ENCODE results near the gene DIPK1B. TPM values are rescaled to one million over a fixed set of nuclear protein-coding genes. Genes with fewer than 3 reads are reported as not detected.

The DIPK1B gene
- polyA plus RNA-seq, 1 of the 3 experiments (the other 2 are of a cell fraction) = 24.5 TPM

DNA sequence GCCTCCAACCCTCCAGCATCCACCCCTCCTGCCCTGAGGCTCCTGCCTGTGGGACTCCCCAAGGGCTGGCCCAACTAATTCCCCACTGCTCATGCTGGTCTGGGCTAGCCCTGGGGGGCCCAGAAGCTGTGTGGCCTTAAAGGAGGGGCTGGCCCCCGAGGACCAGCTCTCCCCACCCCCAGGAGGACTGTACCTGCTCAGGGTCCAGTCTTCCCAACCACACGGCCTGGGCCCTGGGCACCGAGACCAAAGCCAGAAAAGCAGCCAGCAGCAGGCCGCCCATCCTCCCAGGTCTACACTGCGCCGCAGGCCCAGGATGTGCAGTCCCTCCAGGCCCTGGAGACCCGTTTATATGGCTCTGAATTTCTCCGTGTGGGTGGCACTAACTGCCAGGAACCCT, 35.8 kb downstream of the DIPK1B start, which contains the start of gene LCN6:
TSS of gene LCN6 (minus strand) at position 325 of the 400 bp plus-strand sequence. CDS start at position 283, 42 bp downstream.
- Histone ChIP-seq H4K20me1 (ENCODE audit: insufficient read depth) (no peaks in the 10 kb centered on the region), H3K36me3 (replicated peaks in 1 of 2; ENCODE audit: control insufficient read depth in 1 of 2, insufficient read depth in 2 of 2, low read length in 1 of 2) (no peaks in the 10 kb centered on the region), H3F3A (replicated peaks; ENCODE audit: insufficient read depth) (peaks cover 3% of the 10 kb centered on the region), H3K27ac (ENCODE audit: low read depth in 2 of 2, low read length in 1 of 2) (no peak within 1 kb of the TSS), H3K4me1 (ENCODE audit: control insufficient read depth in 1 of 2, insufficient read depth in 2 of 2, low read depth in 1 of 2, low read length in 1 of 2) (no peaks in the 10 kb centered on the region), H3K4me3 (ENCODE audit: low read depth in 2 of 2, low read length in 1 of 2) (no peak within 1 kb of the TSS), H3K9me3 (no peaks in the 10 kb centered on the region), H3K9me2 (no peaks in the 10 kb centered on the region), H3K27me3 (ENCODE audit: insufficient read depth) (no peaks in the 10 kb centered on the region), H3K79me2 (ENCODE audit: insufficient read depth) (no peaks in the 10 kb centered on the region), H2AFZ (ENCODE audit: low read depth) (no peak within 1 kb of the TSS), H3K4me2 (no peak within 1 kb of the TSS), H3K9ac (no peak within 1 kb of the TSS)
- no peak for DNase-seq
- POLR2A ChIA-PET = no interaction called here
- CTCF ChIA-PET = interaction anchor here (0.7 to 4.7 kb wide), 3 partner anchors 10 to 15 kb away, joined by 3 to 19 read pairs (median 3); partner anchors contain the start of gene LCN8
- WGBS (ENCODE audit: low lambda C conversion rate) = 38% methylated on average over 4 of the region's 8 CpGs
- TF ChIP-seq EZH2phosphoT487 (IDR thresholded peaks at IDR 0.05; ENCODE audit: borderline replicate concordance, low read depth) (no peak), MEF2A (IDR thresholded peaks at IDR 0.05; ENCODE audit: borderline replicate concordance, low read depth) (no peak), NFIC (IDR thresholded peaks at IDR 0.05; ENCODE audit: borderline replicate concordance) (no peak), POLR2AphosphoS5 (IDR thresholded peaks at IDR 0.05; ENCODE audit: low read depth, low read length) (no peak), RFX5 (IDR thresholded peaks at IDR 0.05; ENCODE audit: low read length) (no peak), MXI1 (IDR thresholded peaks at IDR 0.05; ENCODE audit: low read depth, low read length) (no peak), SMC3 (IDR thresholded peaks at IDR 0.05; ENCODE audit: low read depth, low read length) (no peak), TEAD4 (IDR thresholded peaks at IDR 0.05; ENCODE audit: borderline replicate concordance, insufficient read depth) (no peak)
- TF ChIP-seq, protein P1, sequence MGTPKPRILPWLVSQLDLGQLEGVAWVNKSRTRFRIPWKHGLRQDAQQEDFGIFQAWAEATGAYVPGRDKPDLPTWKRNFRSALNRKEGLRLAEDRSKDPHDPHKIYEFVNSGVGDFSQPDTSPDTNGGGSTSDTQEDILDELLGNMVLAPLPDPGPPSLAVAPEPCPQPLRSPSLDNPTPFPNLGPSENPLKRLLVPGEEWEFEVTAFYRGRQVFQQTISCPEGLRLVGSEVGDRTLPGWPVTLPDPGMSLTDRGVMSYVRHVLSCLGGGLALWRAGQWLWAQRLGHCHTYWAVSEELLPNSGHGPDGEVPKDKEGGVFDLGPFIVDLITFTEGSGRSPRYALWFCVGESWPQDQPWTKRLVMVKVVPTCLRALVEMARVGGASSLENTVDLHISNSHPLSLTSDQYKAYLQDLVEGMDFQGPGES (IDR thresholded peaks at IDR 0.05; ENCODE audit: low read depth, low read length) = no peak
- TF ChIP-seq, protein P2, sequence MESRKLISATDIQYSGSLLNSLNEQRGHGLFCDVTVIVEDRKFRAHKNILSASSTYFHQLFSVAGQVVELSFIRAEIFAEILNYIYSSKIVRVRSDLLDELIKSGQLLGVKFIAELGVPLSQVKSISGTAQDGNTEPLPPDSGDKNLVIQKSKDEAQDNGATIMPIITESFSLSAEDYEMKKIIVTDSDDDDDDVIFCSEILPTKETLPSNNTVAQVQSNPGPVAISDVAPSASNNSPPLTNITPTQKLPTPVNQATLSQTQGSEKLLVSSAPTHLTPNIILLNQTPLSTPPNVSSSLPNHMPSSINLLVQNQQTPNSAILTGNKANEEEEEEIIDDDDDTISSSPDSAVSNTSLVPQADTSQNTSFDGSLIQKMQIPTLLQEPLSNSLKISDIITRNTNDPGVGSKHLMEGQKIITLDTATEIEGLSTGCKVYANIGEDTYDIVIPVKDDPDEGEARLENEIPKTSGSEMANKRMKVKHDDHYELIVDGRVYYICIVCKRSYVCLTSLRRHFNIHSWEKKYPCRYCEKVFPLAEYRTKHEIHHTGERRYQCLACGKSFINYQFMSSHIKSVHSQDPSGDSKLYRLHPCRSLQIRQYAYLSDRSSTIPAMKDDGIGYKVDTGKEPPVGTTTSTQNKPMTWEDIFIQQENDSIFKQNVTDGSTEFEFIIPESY (IDR thresholded peaks at IDR 0.05; ENCODE audit: borderline replicate concordance, low read depth) = no peak
- TF ChIP-seq, protein P3, sequence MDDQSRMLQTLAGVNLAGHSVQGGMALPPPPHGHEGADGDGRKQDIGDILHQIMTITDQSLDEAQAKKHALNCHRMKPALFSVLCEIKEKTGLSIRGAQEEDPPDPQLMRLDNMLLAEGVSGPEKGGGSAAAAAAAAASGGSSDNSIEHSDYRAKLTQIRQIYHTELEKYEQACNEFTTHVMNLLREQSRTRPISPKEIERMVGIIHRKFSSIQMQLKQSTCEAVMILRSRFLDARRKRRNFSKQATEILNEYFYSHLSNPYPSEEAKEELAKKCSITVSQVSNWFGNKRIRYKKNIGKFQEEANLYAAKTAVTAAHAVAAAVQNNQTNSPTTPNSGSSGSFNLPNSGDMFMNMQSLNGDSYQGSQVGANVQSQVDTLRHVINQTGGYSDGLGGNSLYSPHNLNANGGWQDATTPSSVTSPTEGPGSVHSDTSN (IDR thresholded peaks at IDR 0.05) = no peak
- TF ChIP-seq, protein P4, sequence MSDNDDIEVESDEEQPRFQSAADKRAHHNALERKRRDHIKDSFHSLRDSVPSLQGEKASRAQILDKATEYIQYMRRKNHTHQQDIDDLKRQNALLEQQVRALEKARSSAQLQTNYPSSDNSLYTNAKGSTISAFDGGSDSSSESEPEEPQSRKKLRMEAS (IDR thresholded peaks at IDR 0.05; ENCODE audit: low read depth) = no peak

All from SK-N-SH (cell line).